CD4-positive, alpha-beta T cell treated with Interleukin-17A for 1 hour (primary cell): Measurements from ENCODE around the gene ERMAP.

ENCODE experiments used
- DNase-seq: peaks from one replicate; pipeline ENCODE4 v3.0.0-alpha.2; 2020

Gene ERMAP

GRCh38 chr1:42816585-42817439 is at the start of gene ERMAP, which contains the start of gene SVBP:
ERMAP (plus strand) TSS chr1:42817122; CDS start chr1:42830449, 13,327 bp downstream.
SVBP (minus strand) TSS chr1:42817397; CDS start chr1:42816544, 853 bp downstream.
- DNase-seq: peak; percentile 94

- no peak for DNase-seq
Observed at GRCh38 chr1:42767510-42768000, 49.4 kb upstream of the ERMAP start.

GRCh38 chr1:42768172-42768571 is 48.8 kb upstream of the ERMAP start:
- DNase-seq: no peak

- DNase-seq: no peak
Observed at GRCh38 chr1:42769811-42770210, 47.1 kb upstream of the ERMAP start.

GRCh38 chr1:42773420-42773819 is 43.5 kb upstream of the ERMAP start:
- no peak for DNase-seq

GRCh38 chr1:42774928-42775526 is 41.9 kb upstream of the ERMAP start:
- no peak for DNase-seq

GRCh38 chr1:42776502-42776901 is 40.4 kb upstream of the ERMAP start:
- no peak for DNase-seq

- peak; percentile 42 for DNase-seq
Observed at GRCh38 chr1:42777852-42778251, 39.1 kb upstream of the ERMAP start.

GRCh38 chr1:42779725-42780124 is 37.2 kb upstream of the ERMAP start:
- no peak for DNase-seq

GRCh38 chr1:42780176-42780575 is 36.7 kb upstream of the ERMAP start:
- DNase-seq: no peak

- no peak for DNase-seq
Observed at GRCh38 chr1:42783092-42783491, 33.8 kb upstream of the ERMAP start.

GRCh38 chr1:42784547-42784945 is 32.4 kb upstream of the ERMAP start:
- no peak for DNase-seq

- DNase-seq: peak; percentile 43
Observed at GRCh38 chr1:42784946-42785693, 31.8 kb upstream of the ERMAP start, which contains the start of gene TMEM269. TMEM269 (plus strand) TSS chr1:42784991; CDS start chr1:42789894, 4,903 bp downstream.

- no peak for DNase-seq
Observed at GRCh38 chr1:42786097-42786496, 30.8 kb upstream of the ERMAP start.

- DNase-seq: no peak
Observed at GRCh38 chr1:42788021-42788420, 28.9 kb upstream of the ERMAP start.

GRCh38 chr1:42793824-42794223 is 23.1 kb upstream of the ERMAP start:
- DNase-seq: no peak

GRCh38 chr1:42797414-42797813 is 19.5 kb upstream of the ERMAP start:
- no peak for DNase-seq

GRCh38 chr1:42797979-42798378 is 18.9 kb upstream of the ERMAP start:
- DNase-seq: no peak

- DNase-seq: no peak
Observed at GRCh38 chr1:42801832-42802473, 15.0 kb upstream of the ERMAP start.

- no peak for DNase-seq
Observed at GRCh38 chr1:42806171-42806570, 10.8 kb upstream of the ERMAP start.

GRCh38 chr1:42806593-42806992 is 10.3 kb upstream of the ERMAP start:
- DNase-seq: no peak

GRCh38 chr1:42807056-42807668 is 9.8 kb upstream of the ERMAP start:
- DNase-seq: no peak
